K562 (cell line): ENCODE measurements around the gene IQSEC3. TPM values are rescaled to one million over a fixed set of nuclear protein-coding genes. Genes with fewer than 3 reads are reported as not detected.

Experiments
- ETV6 ChIP-seq, 3 experiments: fragments of 150-350 bp in 1 of 3; sonication (generic) in 1 of 3; formaldehyde crosslinking in 1 of 3; IDR thresholded peaks; 2 replicates each; pipeline versions ENCODE4 v1.6.1 to v1.8.0; 2014 to 2022; ENCODE audit warnings: borderline replicate concordance in 2 of 3, low read depth in 2 of 3, antibody characterized with exemption in 1 of 3, low read length in 1 of 3, mild to moderate bottlenecking in 1 of 3, missing genetic modification reagents in 1 of 3
- GTF2F1 ChIP-seq: IDR thresholded peaks from 2 replicates; pipeline ENCODE4 v1.6.1; 2011; ENCODE audit warnings: low read depth, low read length, improper control_type of control experiment
- PHB ChIP-seq: fragments of 250-450 bp; sonication (Bioruptor Pico); IDR thresholded peaks from 2 replicates; pipeline ENCODE4 v1.5.0; 2021
- SOX6 ChIP-seq: fragments of 450-650 bp; IDR thresholded peaks from 2 replicates; pipeline ENCODE4 v1.6.1; 2014; ENCODE audit warnings: mild to moderate bottlenecking
- ZNF518B ChIP-seq: fragments of 250-450 bp; sonication (Bioruptor Pico); IDR thresholded peaks from 2 replicates; pipeline ENCODE4 v1.5.0; 2021; ENCODE audit warnings: mild to moderate bottlenecking, moderate library complexity
- polyA plus RNA-seq, 8 experiments: library from polyadenylated mRNA; depleted of rRNA in 4 of 8; stranded (reverse) in 5 of 8; unstranded in 3 of 8; fragments of >200 nt; fragmentation: Nextera tagmentation in 2 of 8; fragmentation: Illumina TruSeq in 1 of 8; extraction: Ambion mirVana in 2 of 8; extraction: Trizol in 1 of 8; gene quantifications; 2 replicates each; pipeline versions ENCODE4 v1.2.1 to v1.2.3, GENCODE V29; 2011 to 2014; ENCODE audit warnings: inconsistent platforms in 1 of 8, missing spikeins in 1 of 8
- total RNA-seq, 7 experiments: library from RNA; depleted of rRNA in 6 of 7; stranded (reverse); fragments of >200 nt in 6 of 7; fragmentation: Illumina TruSeq in 2 of 7; extraction: Trizol in 2 of 7; gene quantifications; 2 replicates each; pipeline versions ENCODE4 v1.2.1 to v1.2.3, GENCODE V29; 2011 to 2021; ENCODE audit warnings: low replicate concordance in 1 of 7
- TF ChIP-seq, protein P1 (sequence below): fragments of 450-650 bp; formaldehyde crosslinking; IDR thresholded peaks from 2 replicates; pipeline ENCODE4 v1.4.0; 2020; ENCODE audit warnings: mild to moderate bottlenecking, moderate library complexity
- TF ChIP-seq, protein P2 (sequence below): sonication (generic); formaldehyde crosslinking; IDR thresholded peaks from 2 replicates; pipeline ENCODE4 v1.8.1; 2023; ENCODE audit warnings: mild to moderate bottlenecking, missing genetic modification reagents
- TF ChIP-seq, protein P3 (sequence below): fragments of 200-600 bp; sonication (generic); IDR thresholded peaks from one replicate; pipeline ENCODE4 v1.6.1; 2012; ENCODE audit warnings: mild to moderate bottlenecking, low read depth, low read length, inconsistent platforms

IQSEC3 gene
- total and polyA plus RNA-seq, 9 of the 15 experiments (the other 6 are each of a cell fraction or from before 2014, with no cell fraction given) = under 0.01 to 0.25 (median 0.08) TPM; not detected in 3

GRCh38 chr12:201361-201760 lies 134.8 kb downstream of the IQSEC3 start (continued):
- no peak for TF ChIP-seq ZNF518B (CRISPR knock-in tag)
- no peak for TF ChIP-seq PHB (CRISPR knock-in tag)
- TF ChIP-seq, protein P1, sequence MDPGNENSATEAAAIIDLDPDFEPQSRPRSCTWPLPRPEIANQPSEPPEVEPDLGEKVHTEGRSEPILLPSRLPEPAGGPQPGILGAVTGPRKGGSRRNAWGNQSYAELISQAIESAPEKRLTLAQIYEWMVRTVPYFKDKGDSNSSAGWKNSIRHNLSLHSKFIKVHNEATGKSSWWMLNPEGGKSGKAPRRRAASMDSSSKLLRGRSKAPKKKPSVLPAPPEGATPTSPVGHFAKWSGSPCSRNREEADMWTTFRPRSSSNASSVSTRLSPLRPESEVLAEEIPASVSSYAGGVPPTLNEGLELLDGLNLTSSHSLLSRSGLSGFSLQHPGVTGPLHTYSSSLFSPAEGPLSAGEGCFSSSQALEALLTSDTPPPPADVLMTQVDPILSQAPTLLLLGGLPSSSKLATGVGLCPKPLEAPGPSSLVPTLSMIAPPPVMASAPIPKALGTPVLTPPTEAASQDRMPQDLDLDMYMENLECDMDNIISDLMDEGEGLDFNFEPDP (CRISPR knock-in tag) = no peak
- no peak for TF ChIP-seq GTF2F1
- TF ChIP-seq ETV6 (IDR thresholded peaks at IDR 0.05; ENCODE audit: borderline replicate concordance in 1 of 2, low read depth in 2 of 2, low read length in 1 of 2) = no peak
- no peak for TF ChIP-seq ETV6 (CRISPR knock-in tag; IDR thresholded peaks at IDR 0.05; ENCODE audit: borderline replicate concordance)
- TF ChIP-seq, protein P2, sequence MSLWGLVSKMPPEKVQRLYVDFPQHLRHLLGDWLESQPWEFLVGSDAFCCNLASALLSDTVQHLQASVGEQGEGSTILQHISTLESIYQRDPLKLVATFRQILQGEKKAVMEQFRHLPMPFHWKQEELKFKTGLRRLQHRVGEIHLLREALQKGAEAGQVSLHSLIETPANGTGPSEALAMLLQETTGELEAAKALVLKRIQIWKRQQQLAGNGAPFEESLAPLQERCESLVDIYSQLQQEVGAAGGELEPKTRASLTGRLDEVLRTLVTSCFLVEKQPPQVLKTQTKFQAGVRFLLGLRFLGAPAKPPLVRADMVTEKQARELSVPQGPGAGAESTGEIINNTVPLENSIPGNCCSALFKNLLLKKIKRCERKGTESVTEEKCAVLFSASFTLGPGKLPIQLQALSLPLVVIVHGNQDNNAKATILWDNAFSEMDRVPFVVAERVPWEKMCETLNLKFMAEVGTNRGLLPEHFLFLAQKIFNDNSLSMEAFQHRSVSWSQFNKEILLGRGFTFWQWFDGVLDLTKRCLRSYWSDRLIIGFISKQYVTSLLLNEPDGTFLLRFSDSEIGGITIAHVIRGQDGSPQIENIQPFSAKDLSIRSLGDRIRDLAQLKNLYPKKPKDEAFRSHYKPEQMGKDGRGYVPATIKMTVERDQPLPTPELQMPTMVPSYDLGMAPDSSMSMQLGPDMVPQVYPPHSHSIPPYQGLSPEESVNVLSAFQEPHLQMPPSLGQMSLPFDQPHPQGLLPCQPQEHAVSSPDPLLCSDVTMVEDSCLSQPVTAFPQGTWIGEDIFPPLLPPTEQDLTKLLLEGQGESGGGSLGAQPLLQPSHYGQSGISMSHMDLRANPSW (CRISPR knock-in tag) = no peak
- TF ChIP-seq SOX6 = no peak
- TF ChIP-seq, protein P3, sequence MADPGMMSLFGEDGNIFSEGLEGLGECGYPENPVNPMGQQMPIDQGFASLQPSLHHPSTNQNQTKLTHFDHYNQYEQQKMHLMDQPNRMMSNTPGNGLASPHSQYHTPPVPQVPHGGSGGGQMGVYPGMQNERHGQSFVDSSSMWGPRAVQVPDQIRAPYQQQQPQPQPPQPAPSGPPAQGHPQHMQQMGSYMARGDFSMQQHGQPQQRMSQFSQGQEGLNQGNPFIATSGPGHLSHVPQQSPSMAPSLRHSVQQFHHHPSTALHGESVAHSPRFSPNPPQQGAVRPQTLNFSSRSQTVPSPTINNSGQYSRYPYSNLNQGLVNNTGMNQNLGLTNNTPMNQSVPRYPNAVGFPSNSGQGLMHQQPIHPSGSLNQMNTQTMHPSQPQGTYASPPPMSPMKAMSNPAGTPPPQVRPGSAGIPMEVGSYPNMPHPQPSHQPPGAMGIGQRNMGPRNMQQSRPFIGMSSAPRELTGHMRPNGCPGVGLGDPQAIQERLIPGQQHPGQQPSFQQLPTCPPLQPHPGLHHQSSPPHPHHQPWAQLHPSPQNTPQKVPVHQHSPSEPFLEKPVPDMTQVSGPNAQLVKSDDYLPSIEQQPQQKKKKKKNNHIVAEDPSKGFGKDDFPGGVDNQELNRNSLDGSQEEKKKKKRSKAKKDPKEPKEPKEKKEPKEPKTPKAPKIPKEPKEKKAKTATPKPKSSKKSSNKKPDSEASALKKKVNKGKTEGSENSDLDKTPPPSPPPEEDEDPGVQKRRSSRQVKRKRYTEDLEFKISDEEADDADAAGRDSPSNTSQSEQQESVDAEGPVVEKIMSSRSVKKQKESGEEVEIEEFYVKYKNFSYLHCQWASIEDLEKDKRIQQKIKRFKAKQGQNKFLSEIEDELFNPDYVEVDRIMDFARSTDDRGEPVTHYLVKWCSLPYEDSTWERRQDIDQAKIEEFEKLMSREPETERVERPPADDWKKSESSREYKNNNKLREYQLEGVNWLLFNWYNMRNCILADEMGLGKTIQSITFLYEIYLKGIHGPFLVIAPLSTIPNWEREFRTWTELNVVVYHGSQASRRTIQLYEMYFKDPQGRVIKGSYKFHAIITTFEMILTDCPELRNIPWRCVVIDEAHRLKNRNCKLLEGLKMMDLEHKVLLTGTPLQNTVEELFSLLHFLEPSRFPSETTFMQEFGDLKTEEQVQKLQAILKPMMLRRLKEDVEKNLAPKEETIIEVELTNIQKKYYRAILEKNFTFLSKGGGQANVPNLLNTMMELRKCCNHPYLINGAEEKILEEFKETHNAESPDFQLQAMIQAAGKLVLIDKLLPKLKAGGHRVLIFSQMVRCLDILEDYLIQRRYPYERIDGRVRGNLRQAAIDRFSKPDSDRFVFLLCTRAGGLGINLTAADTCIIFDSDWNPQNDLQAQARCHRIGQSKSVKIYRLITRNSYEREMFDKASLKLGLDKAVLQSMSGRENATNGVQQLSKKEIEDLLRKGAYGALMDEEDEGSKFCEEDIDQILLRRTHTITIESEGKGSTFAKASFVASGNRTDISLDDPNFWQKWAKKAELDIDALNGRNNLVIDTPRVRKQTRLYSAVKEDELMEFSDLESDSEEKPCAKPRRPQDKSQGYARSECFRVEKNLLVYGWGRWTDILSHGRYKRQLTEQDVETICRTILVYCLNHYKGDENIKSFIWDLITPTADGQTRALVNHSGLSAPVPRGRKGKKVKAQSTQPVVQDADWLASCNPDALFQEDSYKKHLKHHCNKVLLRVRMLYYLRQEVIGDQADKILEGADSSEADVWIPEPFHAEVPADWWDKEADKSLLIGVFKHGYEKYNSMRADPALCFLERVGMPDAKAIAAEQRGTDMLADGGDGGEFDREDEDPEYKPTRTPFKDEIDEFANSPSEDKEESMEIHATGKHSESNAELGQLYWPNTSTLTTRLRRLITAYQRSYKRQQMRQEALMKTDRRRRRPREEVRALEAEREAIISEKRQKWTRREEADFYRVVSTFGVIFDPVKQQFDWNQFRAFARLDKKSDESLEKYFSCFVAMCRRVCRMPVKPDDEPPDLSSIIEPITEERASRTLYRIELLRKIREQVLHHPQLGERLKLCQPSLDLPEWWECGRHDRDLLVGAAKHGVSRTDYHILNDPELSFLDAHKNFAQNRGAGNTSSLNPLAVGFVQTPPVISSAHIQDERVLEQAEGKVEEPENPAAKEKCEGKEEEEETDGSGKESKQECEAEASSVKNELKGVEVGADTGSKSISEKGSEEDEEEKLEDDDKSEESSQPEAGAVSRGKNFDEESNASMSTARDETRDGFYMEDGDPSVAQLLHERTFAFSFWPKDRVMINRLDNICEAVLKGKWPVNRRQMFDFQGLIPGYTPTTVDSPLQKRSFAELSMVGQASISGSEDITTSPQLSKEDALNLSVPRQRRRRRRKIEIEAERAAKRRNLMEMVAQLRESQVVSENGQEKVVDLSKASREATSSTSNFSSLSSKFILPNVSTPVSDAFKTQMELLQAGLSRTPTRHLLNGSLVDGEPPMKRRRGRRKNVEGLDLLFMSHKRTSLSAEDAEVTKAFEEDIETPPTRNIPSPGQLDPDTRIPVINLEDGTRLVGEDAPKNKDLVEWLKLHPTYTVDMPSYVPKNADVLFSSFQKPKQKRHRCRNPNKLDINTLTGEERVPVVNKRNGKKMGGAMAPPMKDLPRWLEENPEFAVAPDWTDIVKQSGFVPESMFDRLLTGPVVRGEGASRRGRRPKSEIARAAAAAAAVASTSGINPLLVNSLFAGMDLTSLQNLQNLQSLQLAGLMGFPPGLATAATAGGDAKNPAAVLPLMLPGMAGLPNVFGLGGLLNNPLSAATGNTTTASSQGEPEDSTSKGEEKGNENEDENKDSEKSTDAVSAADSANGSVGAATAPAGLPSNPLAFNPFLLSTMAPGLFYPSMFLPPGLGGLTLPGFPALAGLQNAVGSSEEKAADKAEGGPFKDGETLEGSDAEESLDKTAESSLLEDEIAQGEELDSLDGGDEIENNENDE = no peak
